ENCODE data around the gene LONP2.
"Not testable (repeated sequence)": the region's sequence is repeated elsewhere in the genome, so short reads cannot be mapped to it uniquely, and the experiment has no call there.

LONP2 gene

GRCh38 chr16:48393485-48394354, 149.6 kb downstream of the LONP2 start:
- no peak for DNase-seq (ENCODE audit: low read depth in 2 of 2)

- no peak for DNase-seq (ENCODE audit: low read depth in 2 of 2)
These were observed 150.2 kb downstream of the LONP2 start for GRCh38 chr16:48394355-48394703.

GRCh38 chr16:48395375-48395774, 151.3 kb downstream of the LONP2 start:
- no peak for DNase-seq (ENCODE audit: low read depth in 2 of 2)

- DNase-seq (ENCODE audit: low read depth in 2 of 2), result not testable (repeated sequence)
These were observed 158.4 kb downstream of the LONP2 start for GRCh38 chr16:48402547-48402946.

- no peak for DNase-seq (ENCODE audit: low read depth in 2 of 2)
These were observed 161.1 kb downstream of the LONP2 start for GRCh38 chr16:48405153-48405552.

GRCh38 chr16:48405907-48406306, 161.8 kb downstream of the LONP2 start:
- no peak for DNase-seq (ENCODE audit: low read depth in 2 of 2)
